HepG2 (cell line): ENCODE measurements around the gene SLIT3. TPM values are rescaled to one million over a fixed set of nuclear protein-coding genes. Genes with fewer than 3 reads are reported as not detected.

Experiments
- ATAC-seq: fragments of 200-7000 bp; cut with Tn5 transposase; 3 replicates; pipeline ENCODE4 v1.9.1; 2020; ENCODE audit warnings: mild to moderate bottlenecking, moderate library complexity
- BruUV-seq: library from RNA; stranded (reverse); fragments of 400-500 nt; replicated peaks from 2 replicates; lab custom pipeline; 2021; lab: Mats Ljungman, UMichigan
- CTCF ChIA-PET: fragments of 300-600 bp; formaldehyde crosslinking; extraction: SDS; loops from one replicate; lab custom pipeline; 2021; ENCODE audit warnings: low total read pairs, inconsistent platforms, low intra/inter-chr PET ratio; lab: Yijun Ruan, JAX
- POLR2A ChIA-PET: fragments of 350-600 bp; sonication (Branson Sonifier 250); formaldehyde crosslinking; loops from one replicate; lab custom pipeline; 2020; ENCODE audit warnings: antibody characterized with exemption, inconsistent platforms; lab: Yijun Ruan, JAX
- DNase-seq: peaks from one replicate; pipeline ENCODE4 v3.0.0-alpha.2; 2015; ENCODE audit warnings: low spot score
- FAIRE-seq: peaks from 3 replicates; lab custom pipeline; 2011; peaks lifted over from hg19 to GRCh38; lab: Jason Lieb, UNC
- H2AFZ ChIP-seq: one replicate; pipeline ENCODE4 v1.6.1; 2011; ENCODE audit warnings: low read length, inconsistent platforms
- H3K27ac ChIP-seq: fragments of 300-600 bp; 3 replicates; pipeline ENCODE4 v1.8.0; 2011; ENCODE audit warnings: mixed run types, mild to moderate bottlenecking, mixed read lengths, low read length, inconsistent platforms; ENCODE audit not compliant: insufficient read depth; ENCODE audit errors: extremely low read length
- H3K27me3 ChIP-seq, 2 experiments: fragments of 200-600 bp in 1 of 2; 2 replicates in 1 of 2; 3 replicates in 1 of 2; pipeline versions ENCODE4 v1.6.0 to v1.8.0; 2011; ENCODE audit warnings: low read length in 2 of 2, mild to moderate bottlenecking in 2 of 2, moderate library complexity in 2 of 2, inconsistent platforms in 1 of 2; ENCODE audit not compliant: insufficient read depth in 2 of 2, control insufficient read depth in 1 of 2
- H3K36me3 ChIP-seq, 2 experiments: fragments of 200-600 bp in 1 of 2; replicated peaks in 1 of 2; 2 replicates in 1 of 2; 3 replicates in 1 of 2; pipeline versions ENCODE4 v1.5.1 to v1.8.0; 2011; ENCODE audit warnings: low read length in 2 of 2, inconsistent platforms in 1 of 2; ENCODE audit not compliant: insufficient read depth in 2 of 2, control insufficient read depth in 1 of 2
- H3K4me1 ChIP-seq: 2 replicates; pipeline ENCODE4 v1.5.1; 2012; ENCODE audit warnings: low read length, inconsistent platforms; ENCODE audit not compliant: insufficient read depth
- H3K4me2 ChIP-seq: 2 replicates; pipeline ENCODE4 v1.6.0; 2011; ENCODE audit warnings: low read depth, low read length, inconsistent platforms
- H3K4me3 ChIP-seq, 3 experiments: fragments of 200-600 bp in 1 of 3; sonication (generic), shearing (Covaris generic) in 1 of 3; replicated peaks in 1 of 3; 2 replicates each; pipeline ENCODE4 v1.5.1; 2011 to 2016; ENCODE audit warnings: low read length in 3 of 3, inconsistent platforms in 2 of 3, low read depth in 2 of 3, mild to moderate bottlenecking in 2 of 3, control low read depth in 1 of 3, mixed read lengths in 1 of 3; ENCODE audit not compliant: insufficient read depth in 1 of 3
- H3K79me2 ChIP-seq: one replicate; pipeline ENCODE4 v1.6.1; 2011; ENCODE audit warnings: low read length, inconsistent platforms; ENCODE audit not compliant: insufficient read depth
- H3K9ac ChIP-seq: 2 replicates; pipeline ENCODE4 v1.6.0; 2011; ENCODE audit warnings: mild to moderate bottlenecking, low read depth, low read length, inconsistent platforms; ENCODE audit not compliant: insufficient read depth
- H3K9me3 ChIP-seq: 2 replicates; pipeline ENCODE4 v1.5.1; 2012; ENCODE audit warnings: mild to moderate bottlenecking, low read length
- H4K20me1 ChIP-seq: 2 replicates; pipeline ENCODE4 v1.6.0; 2011; ENCODE audit warnings: inconsistent platforms, mild to moderate bottlenecking, low read length, moderate library complexity; ENCODE audit not compliant: insufficient read depth
- CBFB ChIP-seq: sonication (generic); formaldehyde crosslinking; IDR thresholded peaks from 2 replicates; pipeline ENCODE4 v1.4.0; 2020; ENCODE audit warnings: missing genetic modification reagents
- HNRNPUL1 ChIP-seq: fragments of 200-400 bp; formaldehyde crosslinking; IDR thresholded peaks from 2 replicates; pipeline ENCODE4 v1.6.1; 2017; ENCODE audit warnings: low read depth, mild to moderate bottlenecking, low read length, moderate library complexity
- ISL2 ChIP-seq: sonication (generic); formaldehyde crosslinking; IDR thresholded peaks from 2 replicates; pipeline ENCODE4 v1.5.0; 2020; ENCODE audit warnings: missing genetic modification reagents
- KDM2A ChIP-seq: sonication (generic); formaldehyde crosslinking; IDR thresholded peaks from 2 replicates; pipeline ENCODE4 v1.4.0; 2020; ENCODE audit warnings: low read depth, missing genetic modification reagents, borderline replicate concordance
- NAIF1 ChIP-seq: sonication (generic); formaldehyde crosslinking; IDR thresholded peaks from 2 replicates; pipeline ENCODE4 v1.5.0; 2020; ENCODE audit warnings: mild to moderate bottlenecking, missing genetic modification reagents, borderline replicate concordance
- NR2C2 ChIP-seq: sonication (generic); formaldehyde crosslinking; IDR thresholded peaks from 2 replicates; pipeline ENCODE4 v1.4.0; 2020; ENCODE audit warnings: missing genetic modification reagents, mild to moderate bottlenecking, moderate library complexity, borderline replicate concordance
- SKI ChIP-seq: fragments of 450-650 bp; IDR thresholded peaks from one replicate; pipeline ENCODE4 v1.6.1; 2018; ENCODE audit warnings: mild to moderate bottlenecking; ENCODE audit not compliant: partially characterized antibody
- SUZ12 ChIP-seq: fragments of 150-350 bp; IDR thresholded peaks from 2 replicates; pipeline ENCODE4 v1.6.1; 2014; ENCODE audit warnings: low read depth, low read length
- ZNF20 ChIP-seq: sonication (generic); formaldehyde crosslinking; IDR thresholded peaks from 2 replicates; pipeline ENCODE4 v1.4.0; 2020; ENCODE audit warnings: mild to moderate bottlenecking, moderate library complexity, missing genetic modification reagents
- ZNF335 ChIP-seq: sonication (generic); formaldehyde crosslinking; IDR thresholded peaks from 2 replicates; pipeline ENCODE4 v1.4.0; 2020; ENCODE audit warnings: missing genetic modification reagents
- WGBS: methylation state at CpG from one replicate; pipeline ENCODE4 v1.1.6; 2017; ENCODE audit warnings: low lambda C conversion rate; 5-methylcytosine and 5-hydroxymethylcytosine counted together
- in situ Hi-C: cut with HindIII; loops from 2 replicates; pipeline ENCODE4 v1.10.0; 2017; ENCODE audit warnings: low pct_unique_long_range_greater_than_20kb; ENCODE audit not compliant: extremely low pct_ligation_motif_present
- intact Hi-C: fragments of 100-400 bp; cut with micrococcal nuclease; formaldehyde crosslinking; loops from one replicate; pipeline ENCODE4 v1.10.0; 2022; ENCODE audit not compliant: unreplicated experiment
- polyA plus RNA-seq, 8 experiments: library from polyadenylated mRNA; depleted of rRNA in 3 of 8; stranded (reverse) in 7 of 8; unstranded in 1 of 8; fragments of >200 nt; fragmentation: Illumina TruSeq in 4 of 8; extraction: Trizol in 4 of 8; gene quantifications; 2 replicates each; pipeline versions ENCODE4 v1.2.1 to v1.2.3, GENCODE V29; 2011 to 2016; ENCODE audit warnings: low read depth in 4 of 8, missing spikeins in 1 of 8, mixed read lengths in 1 of 8; ENCODE audit not compliant: insufficient read depth in 1 of 8
- total RNA-seq, 5 experiments: library from RNA; depleted of rRNA; stranded (reverse); fragments of >200 nt; fragmentation: Illumina TruSeq; extraction: Trizol; gene quantifications; 2 replicates each; pipeline ENCODE4 v1.2.3, GENCODE V29; 2016; ENCODE audit warnings: low read depth in 1 of 5

Gene SLIT3
- total and polyA plus RNA-seq, 2 of the 13 experiments (the other 11 are each of a cell fraction or from before 2014, with no cell fraction given) = not detected

GRCh38 chr5:168837852-168838251, 463.1 kb downstream of the SLIT3 start:
- ChIA-PET POLR2A (no interaction called here), CTCF (no interaction called here)
- no TSS peak for BruUV-seq
- H2AFZ ChIP-seq = no peak overlapping the region
- no peaks in the 10 kb centered on the region for H3K9me3 ChIP-seq
- ATAC-seq (no peak), FAIRE-seq (no peak), DNase-seq (no peak)
- H3K36me3 ChIP-seq = no peaks in the 10 kb centered on the region
- TF ChIP-seq SUZ12 (no peak), ZNF335 (no peak), CBFB (no peak), SKI (no peak), ISL2 (CRISPR knock-in tag) (no peak)
- no peak overlapping the region for H3K4me2 ChIP-seq
- WGBS = 11% methylated on average over 3 of the region's 3 CpGs
- no peak overlapping the region for H3K27ac ChIP-seq
- H3K4me1 ChIP-seq = no peaks in the 10 kb centered on the region
- in situ Hi-C loops (no loop called here), intact Hi-C loops (no loop called here)
- H3K4me3 ChIP-seq = no peak overlapping the region
- H3K27me3 ChIP-seq = peaks cover 12 to 49% of the 10 kb centered on the region in 2 experiments; a peak in 4 of 5 replicates
- H3K79me2 ChIP-seq = no peaks in the 10 kb centered on the region
- no peaks in the 10 kb centered on the region for H4K20me1 ChIP-seq
- H3K9ac ChIP-seq = no peak overlapping the region

GRCh38 chr5:168836603-168837231, 464.2 kb downstream of the SLIT3 start:
- Histone ChIP-seq H3K79me2 (no peaks in the 10 kb centered on the region), H4K20me1 (no peaks in the 10 kb centered on the region), H2AFZ (no peak overlapping the region), H3K4me2 (no peak overlapping the region), H3K4me1 (no peaks in the 10 kb centered on the region), H3K9ac (no peak overlapping the region), H3K27ac (no peak overlapping the region), H3K9me3 (no peaks in the 10 kb centered on the region), H3K4me3 (no peak overlapping the region), H3K27me3 (peaks cover 9 to 44% of the 10 kb centered on the region in 2 experiments; a peak in 4 of 5 replicates), H3K36me3 (no peaks in the 10 kb centered on the region)
- FAIRE-seq (no peak), ATAC-seq (no peak), DNase-seq (no peak)
- ChIA-PET CTCF (no interaction called here), POLR2A (no interaction called here)
- no TSS peak for BruUV-seq
- in situ Hi-C loops = no loop called here
- TF ChIP-seq HNRNPUL1 = no peak
- TF ChIP-seq ZNF20 (CRISPR knock-in tag) = no peak
- TF ChIP-seq NR2C2 (CRISPR knock-in tag) = no peak
- TF ChIP-seq KDM2A (CRISPR knock-in tag) = no peak
- TF ChIP-seq NAIF1 (CRISPR knock-in tag) = no peak
- intact Hi-C loops = no loop called here
- WGBS = 23% methylated on average over 7 of the region's 7 CpGs
